HCT116 (cell line): ENCODE data around the gene FLOT1. TPM values are rescaled to one million over a fixed set of nuclear protein-coding genes. Genes with fewer than 3 reads are reported as not detected.

Experiments
- ATAC-seq: fragments of 200-7000 bp; cut with Tn5 transposase; 2 replicates; pipeline ENCODE4 v1.9.1; 2020; ENCODE audit warnings: mild to moderate bottlenecking, moderate library complexity
- BruUV-seq: library from RNA; stranded (reverse); fragments of 400-500 nt; replicated peaks from 2 replicates; lab custom pipeline; 2021; lab: Mats Ljungman, UMichigan
- CTCF ChIA-PET: fragments of 300-600 bp; sonication (Branson Sonifier 250); formaldehyde crosslinking; loops from one replicate; lab custom pipeline; 2021; ENCODE audit warnings: antibody characterized with exemption; lab: Charles Lee
- POLR2A ChIA-PET: fragments of 300-600, 350-600 bp; sonication (Branson Sonifier 250); formaldehyde crosslinking; loops from one replicate; lab custom pipeline; 2021; ENCODE audit warnings: antibody characterized with exemption; lab: Charles Lee
- RAD21 ChIA-PET, 2 experiments: fragments of 300-600 bp; sonication (Branson Sonifier 250); formaldehyde crosslinking; loops; one replicate each; lab custom pipeline; 2023; ENCODE audit warnings: low total read pairs in 2 of 2; ENCODE audit not compliant: uncharacterized antibody in 2 of 2, unreplicated experiment in 2 of 2, low non-redundant PET in 1 of 2; lab: Charles Lee
- DNase-seq: peaks from one replicate; pipeline ENCODE4 v3.0.0-alpha.2; 2010; ENCODE audit warnings: low read depth, low spot score
- H2AFZ ChIP-seq: fragments of 200-600 bp; shearing (Covaris generic), sonication (generic); 2 replicates; pipeline ENCODE4 v1.6.1; 2017; ENCODE audit warnings: low read depth, mixed run types, mixed read lengths, antibody characterized with exemption, low read length; ENCODE audit not compliant: poor library complexity, severe bottlenecking
- H3K27ac ChIP-seq: 2 replicates; pipeline ENCODE4 v1.5.1; 2012; ENCODE audit warnings: low read depth, low read length
- H3K27me3 ChIP-seq: fragments of 200-600 bp; sonication (generic); 2 replicates; pipeline ENCODE4 v1.6.1; 2016; ENCODE audit warnings: mixed run types, low read length, mixed read lengths; ENCODE audit not compliant: insufficient read depth
- H3K36me3 ChIP-seq, 2 experiments: fragments of 200-500 bp in 1 of 2; fragments of 200-600 bp in 1 of 2; sonication (Bioruptor generic) in 1 of 2; sonication (generic) in 1 of 2; 2 replicates each; pipeline versions ENCODE4 v1.5.1 to v1.6.1; 2014 to 2016; ENCODE audit warnings: low read length in 2 of 2, inconsistent platforms in 1 of 2, mixed read lengths in 1 of 2, mixed run types in 1 of 2; ENCODE audit not compliant: insufficient read depth in 2 of 2, control insufficient read depth in 1 of 2
- H3K4me1 ChIP-seq, 2 experiments: fragments of 200-600 bp in 1 of 2; sonication (generic) in 1 of 2; 2 replicates each; pipeline versions ENCODE4 v1.5.1 to v1.6.1; 2012 to 2017; ENCODE audit warnings: low read length in 2 of 2, inconsistent platforms in 1 of 2, mild to moderate bottlenecking in 1 of 2, mixed read lengths in 1 of 2, mixed run types in 1 of 2, moderate library complexity in 1 of 2; ENCODE audit not compliant: insufficient read depth in 2 of 2, control insufficient read depth in 1 of 2
- H3K4me2 ChIP-seq: fragments of 200-600 bp; sonication (generic); 2 replicates; pipeline ENCODE4 v1.6.1; 2017; ENCODE audit warnings: mixed run types, low read length, mixed read lengths
- H3K4me3 ChIP-seq, 2 experiments: fragments of 200-600 bp in 1 of 2; sonication (generic) in 1 of 2; replicated peaks in 1 of 2; 2 replicates each; pipeline ENCODE4 v1.5.1; 2011 to 2016; ENCODE audit warnings: low read length in 2 of 2, control low read depth in 1 of 2, low read depth in 1 of 2, mild to moderate bottlenecking in 1 of 2, mixed read lengths in 1 of 2, mixed run types in 1 of 2
- H3K79me2 ChIP-seq: fragments of 200-600 bp; sonication (generic); 2 replicates; pipeline ENCODE4 v1.6.1; 2017; ENCODE audit warnings: mild to moderate bottlenecking, mixed run types, low read length, moderate library complexity, mixed read lengths; ENCODE audit not compliant: insufficient read depth
- H3K9ac ChIP-seq: fragments of 200-600 bp; sonication (generic); 2 replicates; pipeline ENCODE4 v1.6.1; 2016; ENCODE audit warnings: low read length, mixed read lengths
- H3K9me2 ChIP-seq: fragments of 200-600 bp; sonication (generic), shearing (Covaris generic); 2 replicates; pipeline ENCODE4 v1.6.1; 2017; ENCODE audit warnings: mixed run types, mild to moderate bottlenecking, moderate library complexity; ENCODE audit not compliant: insufficient read depth
- H3K9me3 ChIP-seq, 2 experiments: fragments of 200-500 bp in 1 of 2; fragments of 200-600 bp in 1 of 2; sonication (Bioruptor generic) in 1 of 2; sonication (generic) in 1 of 2; 2 replicates each; pipeline ENCODE4 v1.6.1; 2014 to 2017; ENCODE audit warnings: low read length in 2 of 2, mixed read lengths in 2 of 2, inconsistent platforms in 1 of 2, low read depth in 1 of 2, mild to moderate bottlenecking in 1 of 2, mixed run types in 1 of 2, moderate library complexity in 1 of 2; ENCODE audit not compliant: control insufficient read depth in 1 of 2, insufficient read depth in 1 of 2
- H4K20me1 ChIP-seq: fragments of 200-600 bp; sonication (generic), shearing (Covaris generic); 2 replicates; pipeline ENCODE4 v1.6.1; 2017; ENCODE audit warnings: mixed run types, mild to moderate bottlenecking, moderate library complexity; ENCODE audit not compliant: insufficient read depth
- ATF3 ChIP-seq: IDR thresholded peaks from 2 replicates; pipeline ENCODE4 v1.6.1; 2012
- CEBPB ChIP-seq: IDR thresholded peaks from 2 replicates; pipeline ENCODE4 v1.6.1; 2012; ENCODE audit warnings: low read depth
- EGR1 ChIP-seq: IDR thresholded peaks from 2 replicates; pipeline ENCODE4 v1.6.1; 2012; ENCODE audit warnings: low read depth
- ELF1 ChIP-seq: IDR thresholded peaks from 2 replicates; pipeline ENCODE4 v1.6.1; 2012; ENCODE audit warnings: low read depth, borderline replicate concordance
- EZH2phosphoT487 ChIP-seq: fragments of 200-600 bp; IDR thresholded peaks from 2 replicates; pipeline ENCODE4 v1.6.1; 2018; ENCODE audit warnings: antibody characterized with exemption, borderline replicate concordance
- FOSL1 ChIP-seq: IDR thresholded peaks from 2 replicates; pipeline ENCODE4 v1.6.1; 2012; ENCODE audit warnings: low read depth
- JUND ChIP-seq: IDR thresholded peaks from 2 replicates; pipeline ENCODE4 v1.6.1; 2012
- POLR2A ChIP-seq: IDR thresholded peaks from 2 replicates; pipeline ENCODE4 v1.7.0; 2011; ENCODE audit warnings: borderline replicate concordance; ENCODE audit not compliant: insufficient read depth, insufficient read length; ENCODE audit errors: extremely low read depth
- POLR2AphosphoS5 ChIP-seq: IDR thresholded peaks from 2 replicates; pipeline ENCODE4 v1.6.1; 2011; ENCODE audit warnings: mild to moderate bottlenecking, low read depth, low read length, moderate library complexity
- RAD21 ChIP-seq: IDR thresholded peaks from 2 replicates; pipeline ENCODE4 v1.6.1; 2012; ENCODE audit warnings: low read depth, mild to moderate bottlenecking
- SIN3A ChIP-seq: IDR thresholded peaks from 2 replicates; pipeline ENCODE4 v1.6.1; 2012; ENCODE audit warnings: low read depth
- TCF7L2 ChIP-seq: IDR thresholded peaks from 2 replicates; pipeline ENCODE4 v1.7.0; 2011; ENCODE audit warnings: borderline replicate concordance, inconsistent platforms; ENCODE audit not compliant: insufficient read depth, insufficient read length; ENCODE audit errors: extremely low read depth
- intact Hi-C: fragments of 100-400 bp; cut with micrococcal nuclease; formaldehyde crosslinking; loops from 2 replicates; pipeline ENCODE4 v1.10.0; 2022
- total RNA-seq: library from RNA; stranded (reverse); gene quantifications from one replicate; pipeline ENCODE4 v1.2.1, GENCODE V29; 2021; ENCODE audit not compliant: unreplicated experiment
- TF ChIP-seq, protein P1 (sequence below): IDR thresholded peaks from 2 replicates; pipeline ENCODE4 v1.6.1; 2012; ENCODE audit warnings: low read depth
- TF ChIP-seq, protein P2 (sequence below): IDR thresholded peaks from 2 replicates; pipeline ENCODE4 v1.6.1; 2012
- TF ChIP-seq, protein P3 (sequence below), 3 experiments: fragments of 200-600 bp in 1 of 3; sonication (generic) in 1 of 3; IDR thresholded peaks in 2 of 3; conservative IDR thresholded peaks in 1 of 3; 2 replicates each; pipeline ENCODE4 v1.5.1; 2012 to 2017; ENCODE audit warnings: low read depth in 2 of 3, low read length in 2 of 3, antibody characterized with exemption in 1 of 3, borderline replicate concordance in 1 of 3, control low read depth in 1 of 3, mild to moderate bottlenecking in 1 of 3, mixed read lengths in 1 of 3, mixed run types in 1 of 3, moderate library complexity in 1 of 3; ENCODE audit not compliant: insufficient read depth in 1 of 3

The FLOT1 gene
- total RNA-seq, 1 experiment from 2014 or later: 117 TPM

GRCh38 chr6:30777155-30777485, 34.6 kb upstream of the FLOT1 start:
- intact Hi-C loops: no loop called here
- ATAC-seq (no peak), DNase-seq (no peak)
- no peak overlapping the region for H3K4me3 ChIP-seq
- peak overlapping the region; percentile 27 for H3K9ac ChIP-seq
- no peaks in the 10 kb centered on the region for H3K9me2 ChIP-seq
- no peaks in the 10 kb centered on the region for H3K9me3 ChIP-seq
- peak overlapping the region; percentile 44 for H3K27ac ChIP-seq
- CTCF ChIA-PET: no interaction called here
- no peaks in the 10 kb centered on the region for H4K20me1 ChIP-seq
- H3K36me3 ChIP-seq: no peaks in the 10 kb centered on the region
- H3K27me3 ChIP-seq: no peaks in the 10 kb centered on the region
- RAD21 ChIA-PET: no interaction called here
- H3K79me2 ChIP-seq: no peaks in the 10 kb centered on the region
- BruUV-seq: no TSS peak
- peak overlapping the region; percentile 36; the same call in 1 of the 2 replicates for H3K4me2 ChIP-seq
- POLR2A ChIA-PET: interaction anchor here (0.7 to 14.9 kb wide), 13 partner anchors 7 to 37 kb away, joined by 3 to 137 read pairs (median 5); partner anchors contain the start of genes FLOT1 and IER3
- TF ChIP-seq ATF3 (no peak), JUND (no peak), SIN3A (no peak), EGR1 (no peak), RAD21 (no peak), ELF1 (no peak), CEBPB (no peak), POLR2A (no peak), POLR2AphosphoS5 (no peak), TCF7L2 (no peak), EZH2phosphoT487 (no peak), FOSL1 (no peak)
- TF ChIP-seq, protein P1, sequence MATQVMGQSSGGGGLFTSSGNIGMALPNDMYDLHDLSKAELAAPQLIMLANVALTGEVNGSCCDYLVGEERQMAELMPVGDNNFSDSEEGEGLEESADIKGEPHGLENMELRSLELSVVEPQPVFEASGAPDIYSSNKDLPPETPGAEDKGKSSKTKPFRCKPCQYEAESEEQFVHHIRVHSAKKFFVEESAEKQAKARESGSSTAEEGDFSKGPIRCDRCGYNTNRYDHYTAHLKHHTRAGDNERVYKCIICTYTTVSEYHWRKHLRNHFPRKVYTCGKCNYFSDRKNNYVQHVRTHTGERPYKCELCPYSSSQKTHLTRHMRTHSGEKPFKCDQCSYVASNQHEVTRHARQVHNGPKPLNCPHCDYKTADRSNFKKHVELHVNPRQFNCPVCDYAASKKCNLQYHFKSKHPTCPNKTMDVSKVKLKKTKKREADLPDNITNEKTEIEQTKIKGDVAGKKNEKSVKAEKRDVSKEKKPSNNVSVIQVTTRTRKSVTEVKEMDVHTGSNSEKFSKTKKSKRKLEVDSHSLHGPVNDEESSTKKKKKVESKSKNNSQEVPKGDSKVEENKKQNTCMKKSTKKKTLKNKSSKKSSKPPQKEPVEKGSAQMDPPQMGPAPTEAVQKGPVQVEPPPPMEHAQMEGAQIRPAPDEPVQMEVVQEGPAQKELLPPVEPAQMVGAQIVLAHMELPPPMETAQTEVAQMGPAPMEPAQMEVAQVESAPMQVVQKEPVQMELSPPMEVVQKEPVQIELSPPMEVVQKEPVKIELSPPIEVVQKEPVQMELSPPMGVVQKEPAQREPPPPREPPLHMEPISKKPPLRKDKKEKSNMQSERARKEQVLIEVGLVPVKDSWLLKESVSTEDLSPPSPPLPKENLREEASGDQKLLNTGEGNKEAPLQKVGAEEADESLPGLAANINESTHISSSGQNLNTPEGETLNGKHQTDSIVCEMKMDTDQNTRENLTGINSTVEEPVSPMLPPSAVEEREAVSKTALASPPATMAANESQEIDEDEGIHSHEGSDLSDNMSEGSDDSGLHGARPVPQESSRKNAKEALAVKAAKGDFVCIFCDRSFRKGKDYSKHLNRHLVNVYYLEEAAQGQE: no peak
- TF ChIP-seq, protein P2, sequence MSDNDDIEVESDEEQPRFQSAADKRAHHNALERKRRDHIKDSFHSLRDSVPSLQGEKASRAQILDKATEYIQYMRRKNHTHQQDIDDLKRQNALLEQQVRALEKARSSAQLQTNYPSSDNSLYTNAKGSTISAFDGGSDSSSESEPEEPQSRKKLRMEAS: no peak
- TF ChIP-seq, protein P3, sequence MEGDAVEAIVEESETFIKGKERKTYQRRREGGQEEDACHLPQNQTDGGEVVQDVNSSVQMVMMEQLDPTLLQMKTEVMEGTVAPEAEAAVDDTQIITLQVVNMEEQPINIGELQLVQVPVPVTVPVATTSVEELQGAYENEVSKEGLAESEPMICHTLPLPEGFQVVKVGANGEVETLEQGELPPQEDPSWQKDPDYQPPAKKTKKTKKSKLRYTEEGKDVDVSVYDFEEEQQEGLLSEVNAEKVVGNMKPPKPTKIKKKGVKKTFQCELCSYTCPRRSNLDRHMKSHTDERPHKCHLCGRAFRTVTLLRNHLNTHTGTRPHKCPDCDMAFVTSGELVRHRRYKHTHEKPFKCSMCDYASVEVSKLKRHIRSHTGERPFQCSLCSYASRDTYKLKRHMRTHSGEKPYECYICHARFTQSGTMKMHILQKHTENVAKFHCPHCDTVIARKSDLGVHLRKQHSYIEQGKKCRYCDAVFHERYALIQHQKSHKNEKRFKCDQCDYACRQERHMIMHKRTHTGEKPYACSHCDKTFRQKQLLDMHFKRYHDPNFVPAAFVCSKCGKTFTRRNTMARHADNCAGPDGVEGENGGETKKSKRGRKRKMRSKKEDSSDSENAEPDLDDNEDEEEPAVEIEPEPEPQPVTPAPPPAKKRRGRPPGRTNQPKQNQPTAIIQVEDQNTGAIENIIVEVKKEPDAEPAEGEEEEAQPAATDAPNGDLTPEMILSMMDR (IDR thresholded peaks at IDR 0.05 in 2 of 3, conservative IDR thresholded peaks at IDR 0.05 in 1 of 3; ENCODE audit: borderline replicate concordance in 1 of 3, insufficient read depth in 1 of 3, low read depth in 2 of 3, low read length in 2 of 3): no peak
- peaks cover 64 to 87% of the 10 kb centered on the region in 2 experiments for H3K4me1 ChIP-seq
- no peak overlapping the region for H2AFZ ChIP-seq
